Spleen (tissue), 11 donors: Measurements from ENCODE around the gene KIAA1210. TPM values are rescaled to one million over a fixed set of nuclear protein-coding genes. Genes with fewer than 3 reads are reported as not detected.

Source experiments
- DNase-seq: peaks from one replicate; pipeline ENCODE4 v3.0.0-alpha.2; 2020
- H3K27ac ChIP-seq, 8 donors: fragments of 200-600 bp; sonication (generic) in 7 of 8; 1 replicate in 4 of 8; 2 replicates in 4 of 8; pipeline versions ENCODE4 v1.5.0 to v1.8.0; 2016 to 2021; ENCODE audit warnings: inconsistent platforms in 4 of 8, mild to moderate bottlenecking in 4 of 8, moderate library complexity in 1 of 8
- H3K27me3 ChIP-seq, 7 donors: fragments of 200-600 bp; sonication (generic) in 6 of 7; replicated peaks in 1 of 7; 1 replicate in 4 of 7; 2 replicates in 3 of 7; pipeline versions ENCODE4 v1.5.0 to v1.8.0; 2016 to 2021; ENCODE audit warnings: inconsistent platforms in 3 of 7, mild to moderate bottlenecking in 1 of 7
- H3K36me3 ChIP-seq, 6 donors: fragments of 200-600 bp; sonication (generic) in 5 of 6; 1 replicate in 4 of 6; 2 replicates in 2 of 6; pipeline versions ENCODE4 v1.5.0 to v1.8.0; 2016 to 2021; ENCODE audit warnings: inconsistent platforms in 2 of 6
- H3K4me1 ChIP-seq, 6 donors: fragments of 200-600 bp; sonication (generic) in 5 of 6; 1 replicate in 3 of 6; 2 replicates in 3 of 6; pipeline versions ENCODE4 v1.5.0 to v1.8.0; 2016 to 2021; ENCODE audit warnings: inconsistent platforms in 3 of 6
- H3K4me3 ChIP-seq, 8 donors: fragments of 200-600 bp; sonication (generic) in 7 of 8; 1 replicate in 4 of 8; 2 replicates in 4 of 8; pipeline versions ENCODE4 v1.5.0 to v1.8.0; 2016 to 2021; ENCODE audit warnings: inconsistent platforms in 4 of 8, mild to moderate bottlenecking in 4 of 8, moderate library complexity in 2 of 8
- H3K9me3 ChIP-seq, 8 donors: fragments of 200-600 bp; sonication (generic) in 7 of 8; 1 replicate in 4 of 8; 2 replicates in 4 of 8; pipeline versions ENCODE4 v1.5.0 to v1.8.0; 2016 to 2021; ENCODE audit warnings: inconsistent platforms in 4 of 8
- POLR2A ChIP-seq, 3 donors: fragments of 450-650 bp; IDR thresholded peaks; one replicate each; pipeline ENCODE4 v1.5.1; 2017; ENCODE audit warnings: antibody characterized with exemption in 3 of 3, mild to moderate bottlenecking in 1 of 3
- POLR2AphosphoS5 ChIP-seq, 3 donors: sonication (generic); formaldehyde crosslinking; IDR thresholded peaks; one replicate each; pipeline ENCODE4 v1.5.1; 2017; ENCODE audit warnings: antibody characterized with exemption in 3 of 3
- WGBS, 5 donors: extraction: QIAGEN DNeasy Blood & Tissue Kit in 3 of 5; methylation state at CpG; one replicate each; pipeline versions ENCODE4 v1.1.5 to v1.1.7; 2013 to 2018; 5-methylcytosine and 5-hydroxymethylcytosine counted together
- intact Hi-C: fragments of 100-400 bp; cut with DNase I; formaldehyde crosslinking; loops from one replicate; pipeline ENCODE4 v1.15.0; 2023; ENCODE audit warnings: low total_unique reads
- polyA plus RNA-seq, 3 donors: library from polyadenylated mRNA; stranded (reverse); fragments of 200-250 nt; gene quantifications; one replicate each; pipeline ENCODE4 v1.2.1, GENCODE V29; 2013
- total RNA-seq, 7 donors: library from RNA; depleted of rRNA in 3 of 7; stranded (reverse); fragments of >200 nt in 3 of 7; fragmentation: NEBNext Ultra II Directional in 4 of 7; extraction: Animal tissue kit (Norgen Biotek cat#: 25700) in 4 of 7; gene quantifications; one replicate each; pipeline versions ENCODE4 v1.1.0 to v1.2.1, GENCODE V29; 2016 to 2021
- TF ChIP-seq, protein P1 (sequence below), 11 experiments: fragments of 200-600 bp in 7 of 11; fragments of 450-650 bp in 4 of 11; sonication (generic) in 4 of 11; IDR thresholded peaks in 8 of 11; conservative IDR thresholded peaks in 3 of 11; 1 replicate in 7 of 11; 2 replicates in 4 of 11; pipeline versions ENCODE4 v1.4.0 to v1.8.0; 2016 to 2021; ENCODE audit warnings: antibody characterized with exemption in 11 of 11, inconsistent platforms in 4 of 11, mild to moderate bottlenecking in 1 of 11
- donor health status: healthy with polysubstance abuse.
- donor health status: DM: no; HTN: no; CAD: no; lungs with moderate emphysema.
- donor health status: DM: no; HTN: no; CAD: no.
- donor health status: Bipolar disorder and iron deficiency.
- donor health status: healthy.
- donor health status: DM: no; HTN: no; CAD: no.
- donor health status: DM: yes; HTN: yes; CAD: no.

KIAA1210 gene
- total and polyA plus RNA-seq, 10 donors = not detected

DNA sequence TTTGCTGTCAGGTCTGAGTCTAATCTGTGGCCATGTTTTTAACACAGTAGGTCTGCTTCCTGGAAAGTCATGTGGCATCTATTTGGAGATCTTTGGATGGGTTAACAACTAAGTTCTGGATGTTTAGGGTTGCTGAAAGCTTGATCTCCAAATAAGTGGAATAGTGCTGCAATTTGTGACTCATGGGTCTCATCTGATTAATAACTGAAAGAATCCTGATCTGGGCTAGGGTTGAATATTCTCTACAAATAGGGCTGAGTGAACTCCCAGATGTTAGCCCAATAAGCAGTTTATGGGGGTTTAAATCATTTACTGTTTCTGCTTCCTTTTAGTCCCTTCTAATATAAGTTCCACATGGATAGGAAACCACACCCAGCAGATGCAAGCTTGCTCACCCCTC lies 31.7 kb downstream of the KIAA1210 start:
- H3K36me3 ChIP-seq = no peaks in the 10 kb centered on the region
- DNase-seq = no peak
- intact Hi-C loops = no loop called here
- H3K9me3 ChIP-seq = no peaks in the 10 kb centered on the region
- no peaks in the 10 kb centered on the region for H3K4me1 ChIP-seq
- no peak for TF ChIP-seq POLR2A (IDR thresholded peaks at IDR 0.05)
- no peak overlapping the region for H3K4me3 ChIP-seq
- H3K27ac ChIP-seq = no peak overlapping the region
- H3K27me3 ChIP-seq = peaks cover 0 to 6% (median 0%) of the 10 kb centered on the region in 7 donors

DNA sequence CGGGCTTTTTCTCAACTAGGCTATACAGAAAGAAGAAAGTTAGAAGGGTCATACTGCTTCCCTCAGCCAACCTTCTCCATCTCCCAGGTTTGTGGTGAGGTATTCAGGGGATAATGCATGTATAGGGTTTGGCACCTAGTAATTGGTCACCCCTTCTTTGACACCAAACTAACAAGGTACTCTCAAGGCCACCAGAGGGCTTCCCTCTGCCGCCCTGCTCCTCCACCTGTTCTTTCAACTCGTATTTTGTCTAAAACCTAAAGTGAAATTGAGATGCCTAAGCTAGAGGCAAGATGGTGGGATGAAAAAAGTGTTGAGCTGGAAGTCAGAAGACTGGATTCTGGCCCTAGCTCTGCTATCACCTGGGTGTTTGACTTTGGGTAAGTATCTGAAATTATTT lies 32.8 kb downstream of the KIAA1210 start:
- Histone ChIP-seq H3K36me3 (no peaks in the 10 kb centered on the region), H3K27ac (no peak overlapping the region), H3K27me3 (peaks cover 0 to 6% (median 0%) of the 10 kb centered on the region in 7 donors), H3K9me3 (no peaks in the 10 kb centered on the region), H3K4me1 (no peaks in the 10 kb centered on the region), H3K4me3 (no peak overlapping the region)
- TF ChIP-seq POLR2A (IDR thresholded peaks at IDR 0.05) (no peak), POLR2AphosphoS5 (IDR thresholded peaks at IDR 0.05) (no peak)
- TF ChIP-seq, protein P1, sequence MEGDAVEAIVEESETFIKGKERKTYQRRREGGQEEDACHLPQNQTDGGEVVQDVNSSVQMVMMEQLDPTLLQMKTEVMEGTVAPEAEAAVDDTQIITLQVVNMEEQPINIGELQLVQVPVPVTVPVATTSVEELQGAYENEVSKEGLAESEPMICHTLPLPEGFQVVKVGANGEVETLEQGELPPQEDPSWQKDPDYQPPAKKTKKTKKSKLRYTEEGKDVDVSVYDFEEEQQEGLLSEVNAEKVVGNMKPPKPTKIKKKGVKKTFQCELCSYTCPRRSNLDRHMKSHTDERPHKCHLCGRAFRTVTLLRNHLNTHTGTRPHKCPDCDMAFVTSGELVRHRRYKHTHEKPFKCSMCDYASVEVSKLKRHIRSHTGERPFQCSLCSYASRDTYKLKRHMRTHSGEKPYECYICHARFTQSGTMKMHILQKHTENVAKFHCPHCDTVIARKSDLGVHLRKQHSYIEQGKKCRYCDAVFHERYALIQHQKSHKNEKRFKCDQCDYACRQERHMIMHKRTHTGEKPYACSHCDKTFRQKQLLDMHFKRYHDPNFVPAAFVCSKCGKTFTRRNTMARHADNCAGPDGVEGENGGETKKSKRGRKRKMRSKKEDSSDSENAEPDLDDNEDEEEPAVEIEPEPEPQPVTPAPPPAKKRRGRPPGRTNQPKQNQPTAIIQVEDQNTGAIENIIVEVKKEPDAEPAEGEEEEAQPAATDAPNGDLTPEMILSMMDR (IDR thresholded peaks at IDR 0.05 in 8 of 11, conservative IDR thresholded peaks at IDR 0.05 in 3 of 11) = no peak
- intact Hi-C loops = no loop called here
- no peak for DNase-seq
- 57 to 100% (median 76%) methylated on average over 3 of the region's 3 CpGs for WGBS, 5 donors

- Histone ChIP-seq H3K36me3 (no peaks in the 10 kb centered on the region), H3K27ac (no peak overlapping the region), H3K9me3 (no peaks in the 10 kb centered on the region), H3K4me1 (no peaks in the 10 kb centered on the region), H3K4me3 (no peak overlapping the region), H3K27me3 (peaks cover 0 to 6% (median 0%) of the 10 kb centered on the region in 7 donors)
- DNase-seq = no peak
- no peak for TF ChIP-seq POLR2AphosphoS5 (IDR thresholded peaks at IDR 0.05)
- TF ChIP-seq, protein P1 (IDR thresholded peaks at IDR 0.05 in 8 of 11, conservative IDR thresholded peaks at IDR 0.05 in 3 of 11) = no peak
- TF ChIP-seq POLR2A (IDR thresholded peaks at IDR 0.05) = no peak
- 72 to 89% (median 82%) methylated on average over 7 of the region's 7 CpGs for WGBS, 5 donors
- intact Hi-C loops = no loop called here
These were observed 33.4 kb downstream of the KIAA1210 start for GRCh38 chrX:119093991-119094735.

DNA sequence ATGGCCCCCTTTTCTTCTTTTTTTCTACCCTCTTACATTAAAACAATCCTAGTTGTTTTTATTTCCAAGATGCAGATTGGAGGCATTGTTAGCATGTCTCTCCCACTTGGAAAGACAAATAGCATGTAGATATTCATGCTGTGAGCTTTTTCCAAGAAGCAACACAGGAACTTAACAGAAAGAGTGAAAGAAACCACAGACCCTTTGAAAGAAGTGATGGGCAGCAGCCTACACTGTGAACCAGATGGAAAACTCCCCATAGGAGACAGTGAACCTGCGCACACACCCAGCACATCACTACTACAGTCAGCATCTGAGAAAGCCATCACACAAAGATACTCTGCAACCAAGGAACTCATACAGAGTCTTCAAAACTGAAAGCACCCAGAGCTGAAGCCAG lies 37.0 kb downstream of the KIAA1210 start:
- H3K9me3 ChIP-seq = no peaks in the 10 kb centered on the region
- WGBS, 5 donors = 74 to 100% (median 96%) methylated on average over 1 of the region's 1 CpG
- H3K4me3 ChIP-seq = no peak overlapping the region
- peaks cover 0 to 6% (median 0%) of the 10 kb centered on the region in 7 donors for H3K27me3 ChIP-seq
- H3K4me1 ChIP-seq = no peaks in the 10 kb centered on the region
- TF ChIP-seq POLR2AphosphoS5 (IDR thresholded peaks at IDR 0.05) (no peak), POLR2A (IDR thresholded peaks at IDR 0.05) (no peak)
- TF ChIP-seq, protein P1 (IDR thresholded peaks at IDR 0.05 in 8 of 11, conservative IDR thresholded peaks at IDR 0.05 in 3 of 11) = no peak
- no peak overlapping the region for H3K27ac ChIP-seq
- intact Hi-C loops = no loop called here
- no peak for DNase-seq
- no peaks in the 10 kb centered on the region for H3K36me3 ChIP-seq
